RPMI8226 (cell line): Measurements from ENCODE around the gene RBM4.
"Not testable (repeated sequence)": the region's sequence is repeated elsewhere in the genome, so short reads cannot be mapped to it uniquely, and the experiment has no call there.

Source experiments
- DNase-seq: peaks from one replicate; pipeline ENCODE4 v3.0.0-alpha.2; 2015

RBM4 gene, protein sequence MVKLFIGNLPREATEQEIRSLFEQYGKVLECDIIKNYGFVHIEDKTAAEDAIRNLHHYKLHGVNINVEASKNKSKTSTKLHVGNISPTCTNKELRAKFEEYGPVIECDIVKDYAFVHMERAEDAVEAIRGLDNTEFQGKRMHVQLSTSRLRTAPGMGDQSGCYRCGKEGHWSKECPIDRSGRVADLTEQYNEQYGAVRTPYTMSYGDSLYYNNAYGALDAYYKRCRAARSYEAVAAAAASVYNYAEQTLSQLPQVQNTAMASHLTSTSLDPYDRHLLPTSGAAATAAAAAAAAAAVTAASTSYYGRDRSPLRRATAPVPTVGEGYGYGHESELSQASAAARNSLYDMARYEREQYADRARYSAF

DNA sequence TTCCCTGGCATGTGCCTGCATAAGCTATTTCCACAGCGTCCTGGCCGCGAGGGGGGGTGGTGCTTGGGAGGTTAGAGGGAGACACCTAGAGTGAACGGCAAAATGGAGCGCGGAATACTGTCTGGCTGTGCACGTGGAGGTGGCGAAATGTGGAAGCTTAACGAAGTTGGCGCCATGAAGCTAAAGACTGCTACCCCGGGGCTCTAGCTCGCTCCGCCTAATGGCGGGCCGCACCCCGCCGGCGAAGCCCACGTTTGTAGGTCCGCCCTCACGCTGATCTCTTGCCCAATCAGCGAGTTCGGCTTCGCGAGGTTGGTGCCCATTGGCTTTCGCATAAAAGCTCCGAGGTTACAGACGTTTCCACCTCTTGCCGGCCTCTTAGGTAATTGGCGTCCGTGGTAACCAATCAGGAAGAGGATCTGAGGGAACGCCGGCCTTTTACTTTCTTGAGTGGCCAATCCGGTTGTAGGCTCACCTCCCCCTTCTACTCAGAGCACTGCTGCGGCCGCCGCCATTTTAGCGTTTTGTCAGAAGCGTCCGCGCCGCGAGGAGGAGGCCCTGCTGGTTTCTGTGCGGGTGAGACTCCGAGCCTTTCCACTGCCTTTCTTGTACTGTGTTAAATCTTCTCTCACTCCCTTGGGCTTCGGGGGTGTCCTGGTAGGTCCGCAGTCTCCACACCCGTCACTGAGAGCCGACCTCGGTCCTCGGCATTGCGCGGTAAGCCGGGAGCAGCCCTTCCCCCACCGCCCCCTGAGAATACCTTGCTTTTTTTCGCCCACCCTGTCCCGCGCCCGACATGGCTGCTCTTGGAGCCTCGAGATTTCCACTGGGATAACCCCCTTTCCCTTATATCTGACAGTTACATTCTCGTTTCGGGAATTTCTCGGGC, at the start of gene RBM4:
Gene RBM4 (plus strand): TSS at position 527 of the 889 bp plus-strand sequence. CDS start 1,009 bp downstream, outside the sequence.
- peak; percentile 100 for DNase-seq

DNA sequence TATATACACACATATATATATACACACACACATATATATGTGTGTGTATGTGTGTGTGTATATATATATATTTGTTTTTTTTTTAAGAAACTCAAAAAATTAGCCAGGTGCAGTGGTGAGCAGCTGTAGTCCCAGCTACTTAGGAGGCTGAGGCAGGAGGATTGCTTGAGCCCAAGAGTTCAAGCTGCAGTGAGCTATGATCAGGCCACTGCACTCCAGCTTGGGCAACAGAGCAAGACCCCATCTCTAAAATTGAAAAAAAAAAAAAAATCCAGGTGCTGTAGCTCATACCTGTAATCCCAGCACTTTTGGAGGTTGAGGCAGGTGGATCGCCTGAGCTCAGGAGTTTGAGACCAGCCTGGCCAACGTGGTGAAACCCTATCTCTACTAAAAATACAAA, 49.2 kb upstream of the RBM4 start:
- DNase-seq: not testable (repeated sequence)

DNA sequence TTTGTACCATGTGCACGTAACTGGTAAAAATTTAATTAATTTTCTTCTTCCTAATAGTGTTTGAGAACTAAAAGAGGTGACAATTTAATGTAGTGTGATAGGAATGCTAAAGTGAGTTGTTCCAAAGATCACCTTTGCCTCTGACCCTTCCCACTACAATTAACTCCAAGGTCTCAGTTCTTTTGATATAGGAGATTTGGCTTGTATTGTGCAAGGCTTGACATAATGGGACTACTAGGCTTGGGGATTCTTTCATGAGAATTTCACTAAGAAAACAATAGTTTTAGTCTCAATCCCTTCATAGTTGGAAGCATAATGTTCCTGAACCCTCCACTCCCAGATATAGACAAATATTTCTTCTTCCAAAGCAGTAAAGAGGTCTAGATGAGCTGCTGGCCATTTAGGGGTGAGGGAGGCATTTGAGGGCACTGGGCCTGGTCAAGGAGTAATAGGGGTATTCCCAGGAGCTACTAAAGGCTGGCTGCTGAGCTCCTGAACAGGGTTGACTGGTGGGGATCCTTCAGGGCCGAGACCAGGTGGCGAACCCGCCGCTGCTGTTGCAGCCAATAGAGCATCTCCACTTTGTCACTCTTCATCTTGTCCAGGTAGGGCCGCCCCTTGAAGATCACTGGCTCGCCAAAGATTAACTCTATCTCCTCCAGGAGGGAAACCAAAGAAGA, 48.4 kb upstream of the RBM4 start:
- no peak for DNase-seq

DNA sequence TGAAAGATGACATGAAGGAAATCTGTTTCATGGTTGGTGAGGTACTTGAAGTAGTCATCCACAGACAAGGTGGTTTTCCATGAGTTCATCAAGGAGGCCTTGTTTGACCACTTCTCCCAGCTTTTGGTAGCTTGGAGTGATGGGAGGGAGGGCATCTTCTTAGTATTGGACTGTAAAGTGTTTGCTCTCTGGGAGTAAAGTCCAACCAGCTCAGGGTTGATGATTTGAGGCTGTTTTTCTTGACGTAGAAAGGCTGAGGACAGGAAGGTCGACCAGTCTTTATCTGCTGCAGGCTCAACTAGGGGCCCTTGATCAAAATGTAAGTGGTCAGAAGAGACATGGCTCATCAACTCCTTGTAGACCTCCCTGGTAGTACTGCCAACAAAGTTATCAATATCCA, 47.3 kb upstream of the RBM4 start:
- no peak for DNase-seq

DNA sequence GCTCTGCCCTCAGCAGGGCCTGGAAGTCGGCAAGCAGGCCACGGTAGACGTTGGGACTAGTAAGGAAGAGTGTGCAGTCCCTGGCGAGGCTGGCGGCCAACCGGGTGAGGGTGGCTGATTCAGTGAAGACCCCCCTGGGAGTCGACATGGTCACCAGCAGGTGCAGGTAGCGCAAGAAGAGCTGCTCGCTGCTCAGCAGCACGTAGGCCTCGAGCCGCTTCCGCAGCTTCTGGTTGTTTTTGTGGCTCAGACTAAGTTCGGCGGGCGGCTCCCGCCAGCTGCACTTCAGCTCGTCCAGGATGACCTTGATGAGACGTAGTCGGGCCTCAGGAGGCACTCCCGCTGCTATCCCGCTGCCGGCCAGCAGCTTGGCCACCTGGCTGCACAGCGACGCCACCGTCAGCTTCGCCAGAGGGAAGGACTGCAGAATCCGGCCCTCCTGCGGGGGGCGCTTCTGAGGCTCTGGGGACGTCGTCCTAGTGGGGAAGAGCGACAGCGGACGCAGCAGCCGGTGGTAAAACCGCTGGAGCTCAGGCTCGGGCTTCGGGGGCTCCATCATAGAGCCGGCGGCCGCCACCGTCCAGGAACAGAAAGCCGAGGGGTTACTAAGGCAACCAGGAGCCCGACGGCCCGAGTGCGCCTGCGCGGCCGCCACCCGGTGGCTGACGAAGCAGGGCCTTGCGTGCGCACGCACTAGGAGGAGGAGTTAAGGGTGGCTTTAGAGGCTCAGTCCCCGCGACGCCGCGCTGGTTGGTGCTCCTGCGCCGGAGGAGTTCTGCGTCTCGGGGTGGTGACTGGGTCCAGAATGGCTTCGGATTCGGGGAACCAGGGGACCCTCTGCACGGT, 45.8 kb upstream of the RBM4 start, which contains the start of the genes CCDC87 and CCS:
Gene CCDC87 (minus strand): TSS at position 607 of the 846 bp plus-strand sequence. CDS start 48 bp downstream, at position 559.
Gene CCS (plus strand): TSS at position 729 of the 846 bp plus-strand sequence. CDS start 77 bp downstream, at position 806.
- peak; percentile 99 for DNase-seq

DNA sequence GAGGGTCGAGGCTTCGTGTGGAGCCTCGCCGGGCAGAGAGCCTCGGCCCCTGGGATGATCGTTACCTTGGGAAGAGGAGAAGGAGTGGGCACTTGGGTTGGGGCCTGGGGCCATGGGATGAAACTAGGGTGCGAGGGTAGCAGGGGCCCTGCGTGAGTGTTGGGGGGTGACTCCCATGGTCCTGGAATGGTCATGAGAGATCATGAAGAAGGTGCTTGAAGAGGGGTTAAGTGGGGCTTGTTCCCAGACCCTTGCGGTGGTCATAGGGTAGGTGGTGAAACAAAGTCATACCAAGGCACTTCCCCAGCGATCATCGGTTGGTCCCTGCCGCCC, 45.2 kb upstream of the RBM4 start:
- DNase-seq: peak; percentile 21

DNA sequence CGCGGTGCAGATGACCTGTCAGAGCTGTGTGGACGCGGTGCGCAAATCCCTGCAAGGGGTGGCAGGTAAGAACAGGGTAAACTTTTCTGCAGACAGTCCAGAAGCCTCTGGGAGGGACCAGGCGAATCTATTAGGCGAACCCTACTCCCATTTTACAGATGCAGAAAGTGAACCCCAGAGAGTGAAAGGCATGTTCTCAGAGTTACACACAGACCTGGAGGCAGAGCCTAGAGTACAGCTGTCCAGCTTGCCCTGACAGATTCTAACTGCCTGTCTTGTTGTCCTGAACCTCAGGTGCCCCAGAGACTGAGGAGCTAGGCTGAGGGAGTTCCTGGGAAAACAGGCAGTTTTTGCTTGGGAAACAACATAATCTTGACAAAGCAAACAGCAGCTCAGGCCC, 44.9 kb upstream of the RBM4 start:
- DNase-seq: no peak

DNA sequence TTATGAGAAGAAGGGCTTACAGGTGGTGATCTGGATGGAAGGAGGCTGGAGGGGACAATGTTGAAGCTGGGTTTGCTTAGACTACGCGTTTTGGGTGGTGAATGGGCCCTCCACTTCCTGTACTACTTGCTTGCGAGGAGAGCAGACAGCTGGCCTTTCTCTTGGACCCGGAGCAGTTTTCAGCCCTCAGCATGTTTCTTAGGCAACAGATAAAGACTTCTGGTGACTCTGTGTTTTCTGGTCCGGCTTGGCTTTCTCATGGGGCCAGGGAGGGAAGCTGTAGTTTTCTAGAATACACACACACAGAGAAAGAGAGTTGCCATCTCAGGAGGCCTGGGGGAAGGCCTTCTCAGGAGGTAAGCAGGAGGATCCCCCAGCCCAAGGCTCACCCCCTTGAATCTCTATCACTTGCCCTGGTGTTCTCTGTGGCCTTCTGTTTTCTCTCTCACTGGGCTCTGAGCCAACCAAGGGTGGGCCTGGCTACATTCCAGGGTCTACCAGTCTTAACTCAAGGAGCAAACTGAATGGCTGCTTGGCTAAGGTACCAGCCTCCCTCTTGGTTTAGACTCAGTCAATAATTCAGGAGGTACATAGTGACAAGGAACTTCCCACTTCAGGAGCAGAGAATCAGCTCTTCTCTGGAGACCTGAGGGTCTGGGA, 43.1 kb upstream of the RBM4 start:
- DNase-seq: no peak

DNA sequence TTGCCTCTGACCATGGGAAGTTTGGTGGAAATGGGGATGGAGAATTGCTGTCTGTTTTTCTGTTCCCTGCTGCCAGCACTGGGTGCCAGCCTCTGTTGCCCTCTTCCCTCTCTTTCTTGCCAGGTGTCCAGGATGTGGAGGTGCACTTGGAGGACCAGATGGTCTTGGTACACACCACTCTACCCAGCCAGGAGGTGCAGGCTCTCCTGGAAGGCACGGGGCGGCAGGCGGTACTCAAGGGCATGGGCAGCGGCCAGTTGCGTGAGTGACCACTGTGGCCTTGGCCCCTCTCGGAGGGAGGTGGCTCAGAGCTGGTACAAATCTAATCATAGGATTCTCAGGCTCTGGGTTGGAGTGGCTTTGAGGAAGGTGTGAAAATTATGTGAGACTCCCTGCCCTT, 39.5 kb upstream of the RBM4 start:
- no peak for DNase-seq

DNA sequence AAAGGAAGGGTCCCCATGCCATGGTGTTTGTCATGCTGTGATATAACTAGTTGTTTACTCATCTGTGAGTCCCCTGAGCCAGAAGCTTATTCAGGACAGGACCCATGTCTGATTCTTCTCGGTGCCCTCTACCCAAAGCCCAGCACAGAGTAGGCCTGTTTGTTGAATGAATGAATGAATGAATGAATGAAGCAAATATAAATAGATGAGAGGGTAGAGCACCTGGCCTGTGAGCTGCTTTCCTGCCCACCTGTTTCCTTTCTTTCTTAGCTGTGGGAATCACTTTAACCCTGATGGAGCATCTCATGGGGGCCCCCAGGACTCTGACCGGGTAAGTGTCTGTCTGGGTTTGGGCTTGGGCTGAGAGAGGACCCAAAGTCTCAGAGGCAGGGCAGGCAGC, 38.3 kb upstream of the RBM4 start:
- DNase-seq: no peak

DNA sequence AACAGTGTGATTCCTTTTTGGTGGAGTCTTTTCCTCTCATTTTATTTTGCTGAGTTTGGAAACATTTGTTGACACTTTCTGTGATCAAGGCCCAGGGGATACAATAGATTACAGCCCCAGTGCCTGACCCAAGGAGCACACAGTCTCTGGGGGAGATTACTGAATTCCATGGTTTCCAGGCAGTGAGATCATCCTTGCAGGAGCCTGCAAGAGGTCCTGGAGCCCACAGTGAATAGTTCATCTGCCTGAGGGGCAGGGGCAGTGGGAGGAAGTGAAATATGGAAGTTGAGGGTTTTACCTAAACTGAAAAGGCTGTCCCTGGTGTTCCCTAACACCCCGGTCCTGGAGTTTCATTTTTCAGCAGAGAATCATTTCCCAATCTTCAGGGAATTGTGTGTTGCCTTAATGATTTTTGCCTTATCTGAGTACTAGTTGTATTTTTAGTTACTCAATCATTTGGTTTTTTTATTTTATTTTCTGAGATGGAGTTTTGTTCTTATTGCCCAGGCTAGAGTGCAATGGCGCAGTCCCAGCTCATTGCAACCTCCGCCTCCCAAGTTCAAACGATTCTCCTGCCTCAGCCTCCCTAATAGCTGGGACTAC, 37.8 kb upstream of the RBM4 start:
- no peak for DNase-seq

DNA sequence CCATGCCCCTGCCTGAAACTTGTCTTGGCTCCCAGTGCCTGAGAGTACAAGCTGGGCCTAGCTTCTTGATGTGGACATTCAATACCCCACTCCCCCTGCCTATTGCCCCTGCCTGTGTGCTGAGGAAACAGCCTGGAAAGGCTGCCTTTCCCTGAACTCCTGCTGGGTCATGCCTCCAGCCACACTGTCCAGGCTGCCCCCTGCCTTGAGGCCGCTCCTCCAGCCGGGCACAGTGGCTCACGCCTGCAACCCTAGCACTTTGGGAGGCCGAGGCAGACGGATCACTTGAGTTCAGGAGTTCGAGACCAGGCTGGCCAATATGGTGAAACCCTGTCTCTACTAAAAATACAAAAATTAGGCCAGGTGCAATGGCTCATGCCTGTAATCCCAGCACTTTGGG, 35.4 kb upstream of the RBM4 start:
- DNase-seq: no peak

DNA sequence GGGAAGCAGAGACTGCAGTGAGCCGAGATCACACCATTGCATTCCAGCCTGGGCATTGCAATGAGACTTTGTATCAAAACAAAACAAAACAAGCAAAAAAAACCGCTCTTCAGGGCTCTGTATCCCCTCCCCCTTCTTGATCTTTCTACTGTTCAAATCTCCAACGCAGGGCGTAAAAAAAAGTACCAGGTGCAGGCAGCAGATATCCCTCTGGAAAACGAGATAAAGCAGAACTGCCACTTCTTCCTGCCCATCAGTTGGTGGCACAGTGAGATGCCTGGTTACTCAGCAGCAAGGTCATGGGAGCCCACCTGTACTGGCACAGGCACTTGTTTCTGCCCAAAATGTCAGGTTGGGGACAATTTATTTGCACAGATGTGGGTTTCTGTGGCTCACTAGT, 34.3 kb upstream of the RBM4 start:
- DNase-seq: no peak

DNA sequence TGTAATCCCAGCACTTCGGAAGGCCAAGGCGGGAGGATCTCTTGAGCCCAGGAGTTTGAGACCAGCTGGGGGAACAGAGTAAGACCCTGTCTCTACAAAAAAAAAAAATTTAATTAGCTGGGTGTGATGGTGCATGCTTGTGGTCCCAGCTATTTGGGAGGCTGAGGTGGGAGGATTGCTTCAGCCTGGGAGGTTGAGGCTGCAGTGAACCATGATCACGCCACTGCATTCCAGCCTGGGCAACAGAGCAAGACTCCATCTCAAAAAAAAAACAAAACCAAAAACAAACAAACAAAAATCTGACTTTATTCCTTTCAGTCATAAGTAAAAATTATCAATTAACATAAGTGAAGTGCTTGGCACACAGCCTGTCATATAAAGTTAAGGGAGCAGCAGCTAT, 31.9 kb upstream of the RBM4 start:
- DNase-seq: not testable (repeated sequence)

DNA sequence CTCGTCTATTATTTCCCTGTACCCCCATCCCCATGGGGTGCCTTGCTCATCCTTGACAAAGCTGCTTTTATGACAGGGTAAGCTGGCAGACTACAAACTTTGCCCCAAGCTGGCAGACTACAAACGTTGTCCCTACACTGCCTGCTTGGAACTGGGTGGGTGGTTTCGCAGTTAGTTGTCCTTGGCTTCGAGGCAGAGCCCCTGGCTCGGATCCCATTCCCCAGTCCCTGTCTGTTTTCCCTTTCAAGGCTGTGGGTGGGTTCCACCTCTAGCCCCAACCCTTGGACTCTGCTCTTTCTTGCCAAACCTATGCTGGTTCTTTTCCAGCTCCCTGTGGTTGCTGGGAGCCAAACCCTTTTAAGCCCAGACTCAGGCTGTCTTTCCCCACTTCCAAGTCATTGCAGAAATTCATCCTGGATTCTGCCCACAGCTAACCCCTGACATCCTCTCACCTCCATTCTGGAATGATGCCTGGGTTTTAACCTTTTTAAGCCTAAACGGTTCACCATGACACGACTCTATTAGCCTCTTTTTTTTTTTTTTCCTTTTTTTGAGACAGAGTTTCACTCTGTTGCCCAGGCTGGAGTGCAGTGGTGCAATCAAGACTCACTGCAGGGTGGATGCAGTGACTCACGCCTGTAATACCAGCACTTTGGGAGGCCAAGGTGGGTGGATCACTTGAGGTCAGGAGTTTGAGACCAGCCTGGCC, 31.2 kb upstream of the RBM4 start:
- no peak for DNase-seq

DNA sequence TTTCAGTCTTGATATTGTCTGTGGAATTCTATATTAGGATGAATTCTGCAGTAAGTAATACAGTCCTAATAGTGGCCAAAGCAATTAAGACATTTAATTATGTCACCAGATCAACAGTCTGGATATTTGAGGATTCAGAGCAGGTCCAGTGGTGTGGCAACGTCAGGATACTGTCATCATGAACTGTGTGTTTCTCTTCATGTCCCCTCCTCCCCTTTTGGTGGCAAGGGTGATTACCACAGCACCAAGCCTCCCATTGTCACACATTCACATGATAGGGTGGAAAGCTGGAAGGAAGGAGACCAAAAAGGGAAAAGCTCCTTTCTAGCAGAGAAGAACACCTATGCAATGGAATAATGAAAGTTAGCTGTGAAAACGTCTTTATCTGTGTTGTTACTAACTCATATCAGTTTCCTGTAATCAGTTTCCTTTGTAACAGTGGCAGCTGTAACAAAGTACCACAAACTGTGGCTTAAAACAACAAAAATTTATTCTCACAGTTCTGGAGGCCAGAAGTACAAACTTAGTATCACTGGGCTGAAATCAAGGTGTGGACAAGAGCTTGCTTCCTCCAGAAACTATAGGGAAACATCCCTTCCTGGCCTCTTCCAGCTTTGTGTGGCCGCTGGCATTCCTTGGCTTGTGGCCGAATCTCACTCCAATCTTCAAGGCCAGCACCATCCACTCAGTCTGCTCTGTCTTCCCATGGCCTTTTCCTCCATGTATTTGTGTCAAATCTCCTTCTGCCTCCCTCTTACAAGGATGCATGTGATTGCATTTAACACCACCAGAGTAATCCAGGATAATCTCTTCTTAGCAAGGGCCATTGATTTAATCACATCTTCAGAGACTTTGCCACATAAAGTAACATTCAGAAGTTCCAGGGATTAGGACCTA, 28.5 kb upstream of the RBM4 start:
- no peak for DNase-seq

DNA sequence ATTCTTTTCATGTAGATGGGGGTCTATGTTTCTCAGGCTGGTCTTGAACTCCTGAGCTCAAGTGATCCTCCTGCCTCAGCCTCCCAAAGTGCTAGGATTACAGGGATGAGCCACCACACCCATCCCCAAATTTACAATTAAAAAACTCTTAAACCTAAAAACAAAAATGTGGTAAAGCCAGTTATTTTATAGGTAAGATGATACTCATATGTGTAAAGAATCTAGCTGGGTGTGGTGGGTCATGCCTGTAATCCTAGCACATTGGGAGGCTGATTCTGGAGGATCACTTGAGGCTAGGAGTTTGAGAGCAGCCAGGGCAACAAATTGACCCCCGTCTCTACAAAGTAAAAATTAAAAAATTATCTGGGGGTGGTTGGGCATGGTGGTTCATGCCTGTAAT, 26.0 kb upstream of the RBM4 start:
- DNase-seq: no peak

DNA sequence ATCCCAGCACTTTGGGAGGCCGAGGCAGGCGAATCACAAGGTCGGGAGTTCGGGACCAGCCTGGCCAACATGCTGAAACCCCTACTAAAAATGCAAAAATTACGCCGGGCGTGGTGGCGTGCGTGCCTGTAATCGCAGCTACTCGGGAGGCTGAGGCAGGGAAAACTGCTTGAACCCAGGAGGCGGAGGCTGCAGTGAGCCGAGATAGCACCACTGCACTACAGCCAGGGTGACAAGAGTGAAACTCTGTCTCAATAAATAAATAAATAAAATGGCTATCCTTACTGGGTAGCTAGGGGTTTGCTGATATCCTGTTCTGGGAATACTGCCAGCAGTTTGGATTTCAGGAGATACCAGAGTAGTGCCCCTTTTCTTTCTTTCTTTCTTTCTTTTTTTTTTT, 24.4 kb upstream of the RBM4 start:
- no peak for DNase-seq

DNA sequence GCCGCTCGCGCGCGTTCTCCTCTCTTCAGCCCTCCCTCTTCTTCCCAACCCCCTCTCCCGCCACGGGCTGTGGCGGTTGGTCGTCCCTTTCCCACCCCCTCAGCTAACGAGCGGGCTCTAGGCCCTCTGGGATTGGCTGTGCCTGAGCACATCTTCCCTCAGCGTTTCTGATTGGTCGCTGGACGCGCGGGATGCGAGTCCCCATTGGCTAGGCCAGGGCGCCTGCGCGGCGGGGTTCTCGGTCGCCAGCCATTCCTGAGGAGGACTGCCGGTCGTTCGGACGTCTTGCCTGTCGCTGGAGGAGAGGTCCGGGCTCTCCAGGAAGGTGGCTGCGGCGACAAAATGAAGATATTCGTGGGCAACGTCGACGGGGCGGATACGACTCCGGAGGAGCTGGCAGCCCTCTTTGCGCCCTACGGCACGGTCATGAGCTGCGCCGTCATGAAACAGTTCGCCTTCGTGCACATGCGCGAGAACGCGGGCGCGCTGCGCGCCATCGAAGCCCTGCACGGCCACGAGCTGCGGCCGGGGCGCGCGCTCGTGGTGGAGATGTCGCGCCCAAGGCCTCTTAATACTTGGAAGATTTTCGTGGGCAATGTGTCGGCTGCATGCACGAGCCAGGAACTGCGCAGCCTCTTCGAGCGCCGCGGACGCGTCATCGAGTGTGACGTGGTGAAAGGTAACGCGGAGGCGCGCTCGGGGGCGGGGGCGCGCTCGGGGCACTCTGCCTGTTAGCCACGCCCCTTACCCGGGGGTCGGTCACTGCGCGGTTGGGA, 21.9 kb upstream of the RBM4 start, which contains the start of gene RBM14:
Gene RBM14 (plus strand): TSS at position 252 of the 776 bp plus-strand sequence. CDS start 91 bp downstream, at position 343.
- peak; percentile 100 for DNase-seq
